HG03175 (cell line): Measurements from ENCODE around the gene ATCAY.
A peak's percentile ranks its signal among the peaks of the same experiment; 100 is the strongest.
"Not testable (repeated sequence)": the region's sequence is repeated elsewhere in the genome, so short reads cannot be mapped to it uniquely, and the experiment has no call there.

Source experiments
- ATAC-seq: cut with Tn5 transposase; IDR thresholded peaks from one replicate; pipeline ENCODE4 v1.9.1; 2021; ENCODE audit warnings: mild to moderate bottlenecking, moderate library complexity; ENCODE audit not compliant: unreplicated experiment

ATCAY gene

GRCh38 chr19:3967983-3968382 is 87.5 kb downstream of the ATCAY start:
- not testable (repeated sequence) for ATAC-seq

- no peak for ATAC-seq
Observed at GRCh38 chr19:3968556-3969434, 88.3 kb downstream of the ATCAY start.

- no peak for ATAC-seq
Observed at GRCh38 chr19:3969435-3970312, 89.2 kb downstream of the ATCAY start.

GRCh38 chr19:3970313-3970807 is 89.9 kb downstream of the ATCAY start:
- no peak for ATAC-seq

DNA sequence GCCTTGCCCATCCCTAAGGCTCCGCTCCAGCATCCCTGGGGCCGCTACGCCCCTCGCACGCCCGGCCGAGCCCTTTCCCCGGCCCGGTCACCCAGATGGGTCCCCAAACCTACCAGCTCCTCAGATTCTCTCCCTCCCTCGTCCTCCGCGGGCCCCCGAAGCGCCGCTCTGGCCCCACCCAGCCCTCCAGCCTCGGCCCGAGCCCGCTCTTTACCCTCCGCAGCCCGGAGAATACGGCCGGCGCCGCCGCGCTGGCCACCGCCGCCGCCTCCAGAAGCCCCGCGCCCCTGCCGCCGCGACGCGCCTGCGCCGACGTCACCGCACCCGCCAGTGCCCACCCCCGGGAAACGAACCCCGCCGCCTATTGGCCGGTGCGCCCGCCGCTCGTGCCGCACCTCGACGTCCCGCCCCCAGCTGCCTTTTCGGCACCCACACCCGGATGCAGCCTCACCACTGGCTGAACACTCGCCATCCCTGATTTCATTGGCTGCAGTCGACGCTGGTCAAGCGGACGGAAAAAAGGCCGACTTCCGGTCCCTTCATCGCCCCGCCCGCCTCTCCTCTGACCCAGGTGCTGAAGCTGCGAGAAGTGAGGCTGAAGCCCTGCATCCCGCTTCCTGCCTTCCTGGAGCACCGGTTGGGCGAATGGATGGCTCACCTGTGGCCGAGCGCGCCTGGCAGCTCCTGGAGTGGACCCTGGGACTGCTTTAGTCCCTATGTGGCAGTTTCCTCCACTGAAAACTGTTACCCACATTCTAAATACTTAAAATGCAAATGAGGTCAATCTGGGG is 90.5 kb downstream of the ATCAY start, which contains the start of gene DAPK3:
Gene DAPK3, minus strand, starts transcription at position 292 of the 791 bp plus-strand sequence. CDS start 1,364 bp downstream, outside the sequence.
- peak; percentile 96 for ATAC-seq

DNA sequence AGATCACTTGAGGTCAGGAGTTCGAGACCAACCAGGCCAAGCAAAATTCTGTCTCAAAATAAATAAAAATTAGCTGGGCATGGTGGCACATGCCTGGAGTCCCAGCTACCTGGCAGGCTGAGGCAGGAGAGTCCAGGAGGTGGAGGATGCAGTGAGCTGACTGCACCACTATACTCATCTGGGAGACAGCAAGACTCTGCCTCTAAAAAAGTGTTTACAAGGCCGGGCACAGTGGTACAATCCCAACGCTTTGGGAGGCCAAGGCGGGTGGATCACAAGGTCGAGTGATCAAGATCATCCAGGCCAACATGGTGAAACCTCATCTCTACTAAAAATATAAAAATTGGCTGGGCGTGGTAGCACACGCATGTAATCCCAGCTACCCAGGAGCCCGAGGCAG is 94.7 kb downstream of the ATCAY start:
- ATAC-seq: no peak

DNA sequence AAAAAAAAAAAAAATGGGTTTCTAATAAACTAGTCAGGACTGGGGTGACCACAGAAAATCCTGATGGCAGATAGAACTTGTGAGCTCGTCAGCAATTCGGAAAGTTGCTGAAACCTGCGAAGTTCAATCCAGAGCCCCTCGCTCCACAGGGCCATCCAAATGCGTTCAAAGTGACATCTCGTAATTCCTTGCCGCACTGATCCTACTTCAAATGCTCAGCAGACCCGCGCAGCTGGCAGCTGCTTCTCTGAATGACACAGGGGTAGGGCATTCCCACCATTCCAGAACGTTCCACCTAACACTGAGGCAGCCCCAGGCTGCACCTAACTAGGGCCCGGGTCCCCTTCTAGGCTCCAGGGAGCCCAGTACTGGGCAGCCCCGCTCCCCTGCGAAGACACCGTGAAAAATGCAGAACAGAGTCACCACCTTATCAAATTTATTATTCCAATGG is 95.2 kb downstream of the ATCAY start:
- no peak for ATAC-seq

DNA sequence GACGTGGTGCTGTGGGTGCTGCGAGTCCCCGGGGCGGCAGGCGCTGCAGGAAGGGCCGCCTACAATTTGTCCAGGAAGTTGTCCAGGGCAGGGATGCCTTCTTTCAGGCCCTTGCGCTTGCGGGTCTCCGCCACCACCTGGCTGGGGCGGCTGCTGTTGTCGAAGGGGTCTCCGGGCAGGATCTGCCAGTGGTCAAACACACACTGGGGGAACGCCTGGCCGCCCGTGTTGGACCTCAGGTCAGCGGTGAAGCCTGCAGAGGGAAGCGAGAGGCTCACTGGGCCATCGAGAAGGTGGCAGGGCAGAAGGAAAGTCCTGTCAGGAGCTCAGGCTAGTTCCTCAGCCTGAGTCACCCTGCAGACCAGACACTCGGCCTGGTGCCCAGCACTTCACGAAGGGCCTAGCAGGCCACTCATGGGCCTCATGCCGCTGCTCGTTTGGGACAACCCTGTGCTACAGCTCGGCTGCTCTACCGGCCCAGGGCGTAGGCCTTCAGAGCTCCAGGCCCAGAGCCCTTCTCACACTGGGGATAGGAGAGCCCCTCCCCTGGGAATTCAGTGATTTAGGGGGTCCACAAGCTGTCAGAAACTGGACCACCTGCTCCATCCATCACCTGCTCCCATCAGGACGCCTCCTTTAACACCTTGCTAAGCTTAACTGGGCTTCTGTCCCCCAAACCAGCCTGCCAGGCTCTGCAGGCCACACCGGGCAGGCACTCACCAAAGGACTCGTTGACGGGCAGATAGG is 96.2 kb downstream of the ATCAY start:
- ATAC-seq: no peak
